A549 (cell line): Measurements from ENCODE around the gene FUT3. TPM values are rescaled to one million over a fixed set of nuclear protein-coding genes. Genes with fewer than 3 reads are reported as not detected.

Source experiments
- ATAC-seq, 2 experiments: fragments of 200-7000 bp in 1 of 2; fragments of >200 bp in 1 of 2; cut with Nextera tagmentation in 1 of 2; cut with Tn5 transposase in 1 of 2; 3 replicates each; pipeline versions ENCODE4 v1.8.0 to v1.9.1; 2018 to 2020; ENCODE audit warnings: mild to moderate bottlenecking in 1 of 2, moderate library complexity in 1 of 2
- CTCF ChIA-PET: fragments of 300-600 bp; sonication (Branson Sonifier 250); formaldehyde crosslinking; extraction: SDS; loops from one replicate; lab custom pipeline; 2021; ENCODE audit warnings: antibody characterized with exemption, inconsistent platforms; lab: Yijun Ruan, JAX
- POLR2A ChIA-PET: fragments of 350-600 bp; formaldehyde crosslinking; extraction: SDS; loops from one replicate; lab custom pipeline; 2021; ENCODE audit warnings: antibody characterized with exemption, inconsistent platforms; lab: Yijun Ruan, JAX
- DNase-seq, 2 experiments: peaks; one replicate each; pipeline versions ENCODE4 v3.0.0 to v3.0.0-alpha.2; 2011 to 2016; ENCODE audit warnings: low read depth in 1 of 2, low spot score in 1 of 2
- FAIRE-seq: peaks from 2 replicates; lab custom pipeline; 2011; peaks lifted over from hg19 to GRCh38; lab: Jason Lieb, UNC
- H3K27ac ChIP-seq, 2 experiments: fragments of >200 bp; sonication (Bioruptor Twin); formaldehyde crosslinking; 3 replicates each; pipeline ENCODE4 v1.5.1; 2016 to 2017
- H3K4me1 ChIP-seq: fragments of >200 bp; sonication (Bioruptor Twin); formaldehyde crosslinking; 3 replicates; pipeline ENCODE4 v1.6.1; 2016
- H3K4me2 ChIP-seq: fragments of >200 bp; sonication (Bioruptor Twin); formaldehyde crosslinking; 3 replicates; pipeline ENCODE4 v1.6.1; 2016
- H3K4me3 ChIP-seq: fragments of >200 bp; sonication (Bioruptor Twin); formaldehyde crosslinking; 3 replicates; pipeline ENCODE4 v1.5.1; 2016
- H3K9me3 ChIP-seq: fragments of >200 bp; sonication (Bioruptor Twin); formaldehyde crosslinking; 3 replicates; pipeline ENCODE4 v1.6.1; 2016
- CEBPB ChIP-seq, 2 experiments: fragments of >200 bp in 1 of 2; sonication (Bioruptor Twin) in 1 of 2; formaldehyde crosslinking in 1 of 2; IDR thresholded peaks; 2 replicates each; pipeline ENCODE4 v1.6.1; 2012 to 2016
- CHD2 ChIP-seq: fragments of 150-350 bp; IDR thresholded peaks from 2 replicates; pipeline ENCODE4 v1.6.1; 2014; ENCODE audit warnings: low read length; ENCODE audit not compliant: partially characterized antibody
- CHD4 ChIP-seq: fragments of 200-600 bp; sonication (generic); IDR thresholded peaks from 2 replicates; pipeline ENCODE4 v1.6.1; 2016; ENCODE audit warnings: antibody characterized with exemption, mild to moderate bottlenecking, borderline replicate concordance
- CTCF ChIP-seq: fragments of >200 bp; sonication (Bioruptor Twin); formaldehyde crosslinking; IDR thresholded peaks from 3 replicates; pipeline ENCODE4 v1.5.1; 2016
- ELK1 ChIP-seq: fragments of 150-350 bp; IDR thresholded peaks from 2 replicates; pipeline ENCODE4 v1.6.1; 2014; ENCODE audit warnings: low read depth, mild to moderate bottlenecking, low read length
- EP300 ChIP-seq, 2 experiments: fragments of >200 bp; sonication (Bioruptor Twin); formaldehyde crosslinking; IDR thresholded peaks; 2 replicates in 1 of 2; 3 replicates in 1 of 2; pipeline ENCODE4 v1.6.1; 2016 to 2017
- ESRRA ChIP-seq: fragments of 150-350 bp; IDR thresholded peaks from 2 replicates; pipeline ENCODE4 v1.6.1; 2014; ENCODE audit warnings: mild to moderate bottlenecking, low read length, borderline replicate concordance
- FOSB ChIP-seq: fragments of 250-450 bp; sonication (Bioruptor Pico); IDR thresholded peaks from 2 replicates; pipeline ENCODE4 v1.5.0; 2020; ENCODE audit warnings: mild to moderate bottlenecking, moderate library complexity
- FOXS1 ChIP-seq: fragments of 250-450 bp; sonication (Bioruptor Pico); IDR thresholded peaks from 2 replicates; pipeline ENCODE4 v1.5.0; 2020; ENCODE audit warnings: mild to moderate bottlenecking, moderate library complexity
- GATA3 ChIP-seq: IDR thresholded peaks from 2 replicates; pipeline ENCODE4 v1.6.1; 2012; ENCODE audit warnings: borderline replicate concordance
- HOXA7 ChIP-seq: fragments of 250-450 bp; sonication (Bioruptor Pico); IDR thresholded peaks from 2 replicates; pipeline ENCODE4 v1.5.0; 2020; ENCODE audit warnings: mild to moderate bottlenecking, moderate library complexity
- HOXB5 ChIP-seq: fragments of 250-450 bp; sonication (Bioruptor Pico); IDR thresholded peaks from 2 replicates; pipeline ENCODE4 v1.5.0; 2020; ENCODE audit warnings: mild to moderate bottlenecking, moderate library complexity
- JUN ChIP-seq, 2 experiments: fragments of >200 bp; sonication (Bioruptor Twin); formaldehyde crosslinking; IDR thresholded peaks; 2 replicates in 1 of 2; 3 replicates in 1 of 2; pipeline ENCODE4 v1.6.1; 2016 to 2017
- JUNB ChIP-seq: fragments of >200 bp; sonication (Bioruptor Twin); formaldehyde crosslinking; IDR thresholded peaks from 2 replicates; pipeline ENCODE4 v1.6.1; 2016
- KDM5A ChIP-seq: fragments of 200-600 bp; sonication (generic); IDR thresholded peaks from 2 replicates; pipeline ENCODE4 v1.6.1; 2016; ENCODE audit warnings: antibody characterized with exemption, mild to moderate bottlenecking
- MAFK ChIP-seq: fragments of 450-650 bp; IDR thresholded peaks from 2 replicates; pipeline ENCODE4 v1.6.1; 2014; ENCODE audit not compliant: partially characterized antibody
- MAZ ChIP-seq: fragments of 150-350 bp; IDR thresholded peaks from 2 replicates; pipeline ENCODE4 v1.6.1; 2014; ENCODE audit warnings: antibody characterized with exemption, low read depth, low read length, borderline replicate concordance
- NFE2L2 ChIP-seq: fragments of 150-350 bp; conservative IDR thresholded peaks from 2 replicates; pipeline ENCODE4 v1.6.1; 2014; ENCODE audit warnings: low read length
- PBX3 ChIP-seq: IDR thresholded peaks from 2 replicates; pipeline ENCODE4 v1.6.1; 2012
- POLR2AphosphoS2 ChIP-seq: conservative IDR thresholded peaks from 2 replicates; pipeline ENCODE4 v1.6.1; 2012; ENCODE audit warnings: low read length, improper control_type of control experiment, inconsistent platforms
- RARB ChIP-seq: fragments of 250-450 bp; sonication (Bioruptor Pico); IDR thresholded peaks from 2 replicates; pipeline ENCODE4 v1.8.0; 2021; ENCODE audit warnings: mild to moderate bottlenecking, moderate library complexity
- RFX5 ChIP-seq: fragments of 450-650 bp; IDR thresholded peaks from 2 replicates; pipeline ENCODE4 v1.7.1; 2014; ENCODE audit warnings: antibody characterized with exemption, mild to moderate bottlenecking, moderate library complexity
- TFCP2L1 ChIP-seq: fragments of 250-450 bp; sonication (Bioruptor Pico); IDR thresholded peaks from 2 replicates; pipeline ENCODE4 v1.5.0; 2021; ENCODE audit warnings: mild to moderate bottlenecking
- whole genome bisulfite sequencing: methylation state at CpG from one replicate; pipeline ENCODE4 v1.1.6; 2017; ENCODE audit errors: missing lambda C conversion rate; 5-methylcytosine and 5-hydroxymethylcytosine counted together
- polyA minus RNA-seq: library from RNA; depleted of rRNA, polyadenylated mRNA; stranded (reverse); fragments of >200 nt; gene quantifications from 2 replicates; pipeline ENCODE4 v1.2.3, GENCODE V29; 2011; rRNA and poly(A)+ RNA removed
- polyA plus RNA-seq, 4 experiments: library from polyadenylated mRNA; depleted of rRNA in 3 of 4; stranded (reverse); fragments of >200 nt; fragmentation: RNase III in 1 of 4; extraction: RNeasy Plus Mini Kit Qiagen cat#74134 plus additional on column Dnase treatment in 1 of 4; gene quantifications; 2 replicates in 3 of 4; 3 replicates in 1 of 4; pipeline ENCODE4 v1.2.3, GENCODE V29; 2011 to 2017
- TF ChIP-seq, protein P1 (sequence below): fragments of 250-450 bp; sonication (Bioruptor Pico); IDR thresholded peaks from 2 replicates; pipeline ENCODE4 v1.5.0; 2020; ENCODE audit warnings: low read depth, mild to moderate bottlenecking, moderate library complexity
- TF ChIP-seq, protein P2 (sequence below): fragments of 200-600 bp; sonication (generic); IDR thresholded peaks from 2 replicates; pipeline ENCODE4 v1.6.1; 2016; ENCODE audit warnings: antibody characterized with exemption, mild to moderate bottlenecking, moderate library complexity

The FUT3 gene
- polyA plus RNA-seq (2011; rRNA removed) (0.09 and 0.20 TPM in 2 replicates), polyA plus RNA-seq (2017; fragmentation: RNase III; extraction: RNeasy Plus Mini Kit Qiagen cat#74134 plus additional on column Dnase treatment) (0.09 TPM in 1 of 3 replicates, not detected in the others), polyA minus RNA-seq (not detected in 2 replicates)
- 0.03 and 0.04 TPM in 2 replicates for polyA plus RNA-seq (2012; cell fraction: cytosol; rRNA removed)
- 0.20 and 0.59 TPM in 2 replicates for polyA plus RNA-seq (2012; cell fraction: nucleus; rRNA removed)

DNA sequence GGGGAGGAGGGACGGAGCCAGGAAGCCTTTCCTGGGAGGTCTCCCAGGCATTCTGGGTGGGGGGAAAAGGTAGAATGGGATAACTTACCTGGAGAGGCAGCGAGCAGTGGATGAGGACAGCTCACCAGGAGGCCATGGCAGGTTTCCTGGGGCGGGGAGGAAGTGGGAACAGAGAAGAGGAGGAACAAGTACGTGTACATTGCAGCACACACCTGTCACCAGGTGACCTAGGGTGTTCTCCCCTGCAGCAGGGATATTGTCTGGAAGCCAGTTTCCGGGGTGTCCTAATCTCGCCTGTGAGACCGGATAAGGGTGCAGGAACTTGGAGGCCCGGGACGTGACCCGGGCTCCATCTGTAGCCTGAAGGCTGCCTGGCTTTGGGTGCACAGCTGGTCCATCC, at the start of gene FUT3:
FUT3 (minus strand) TSS at position 148 of the 400 bp plus-strand sequence.
- POLR2A ChIA-PET, result no interaction called here
- Histone ChIP-seq H3K4me2 (peak within 1 kb of the TSS; percentile 59), H3K4me3 (no peak within 1 kb of the TSS), H3K27ac (peak within 1 kb of the TSS; percentile 63 to 81), H3K9me3 (no peaks in the 10 kb centered on the region), H3K4me1 (peaks cover 14% of the 10 kb centered on the region)
- CTCF ChIA-PET, result no interaction called here
- FAIRE-seq (no peak), DNase-seq (no peak), ATAC-seq (peak in 1 of 2 experiments; percentile 19; a peak in 1 of 6 replicates)
- TF ChIP-seq, protein P1, sequence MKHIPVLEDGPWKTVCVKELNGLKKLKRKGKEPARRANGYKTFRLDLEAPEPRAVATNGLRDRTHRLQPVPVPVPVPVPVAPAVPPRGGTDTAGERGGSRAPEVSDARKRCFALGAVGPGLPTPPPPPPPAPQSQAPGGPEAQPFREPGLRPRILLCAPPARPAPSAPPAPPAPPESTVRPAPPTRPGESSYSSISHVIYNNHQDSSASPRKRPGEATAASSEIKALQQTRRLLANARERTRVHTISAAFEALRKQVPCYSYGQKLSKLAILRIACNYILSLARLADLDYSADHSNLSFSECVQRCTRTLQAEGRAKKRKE (CRISPR knock-in tag), result no peak
- TF ChIP-seq HOXB5 (CRISPR knock-in tag) (no peak), EP300 (IDR thresholded peaks at IDR 0.05) (no peak), FOXS1 (no peak), KDM5A (no peak), CEBPB (IDR thresholded peaks at IDR 0.05) (no peak), MAZ (no peak), HOXA7 (CRISPR knock-in tag) (no peak), CTCF (no peak), POLR2AphosphoS2 (no peak), ELK1 (no peak), TFCP2L1 (CRISPR knock-in tag) (no peak)
- WGBS, result 77% methylated on average over 6 of the region's 10 CpGs

- TF ChIP-seq PBX3 (no peak), FOSB (no peak), CHD4 (no peak), ESRRA (no peak), RARB (CRISPR knock-in tag) (no peak), RFX5 (no peak), MAFK (no peak), CHD2 (no peak), NFE2L2 (no peak), KDM5A (no peak), JUN (IDR thresholded peaks at IDR 0.05) (no peak), GATA3 (no peak), JUNB (no peak)
- TF ChIP-seq, protein P1 (CRISPR knock-in tag), result no peak
- TF ChIP-seq, protein P2, sequence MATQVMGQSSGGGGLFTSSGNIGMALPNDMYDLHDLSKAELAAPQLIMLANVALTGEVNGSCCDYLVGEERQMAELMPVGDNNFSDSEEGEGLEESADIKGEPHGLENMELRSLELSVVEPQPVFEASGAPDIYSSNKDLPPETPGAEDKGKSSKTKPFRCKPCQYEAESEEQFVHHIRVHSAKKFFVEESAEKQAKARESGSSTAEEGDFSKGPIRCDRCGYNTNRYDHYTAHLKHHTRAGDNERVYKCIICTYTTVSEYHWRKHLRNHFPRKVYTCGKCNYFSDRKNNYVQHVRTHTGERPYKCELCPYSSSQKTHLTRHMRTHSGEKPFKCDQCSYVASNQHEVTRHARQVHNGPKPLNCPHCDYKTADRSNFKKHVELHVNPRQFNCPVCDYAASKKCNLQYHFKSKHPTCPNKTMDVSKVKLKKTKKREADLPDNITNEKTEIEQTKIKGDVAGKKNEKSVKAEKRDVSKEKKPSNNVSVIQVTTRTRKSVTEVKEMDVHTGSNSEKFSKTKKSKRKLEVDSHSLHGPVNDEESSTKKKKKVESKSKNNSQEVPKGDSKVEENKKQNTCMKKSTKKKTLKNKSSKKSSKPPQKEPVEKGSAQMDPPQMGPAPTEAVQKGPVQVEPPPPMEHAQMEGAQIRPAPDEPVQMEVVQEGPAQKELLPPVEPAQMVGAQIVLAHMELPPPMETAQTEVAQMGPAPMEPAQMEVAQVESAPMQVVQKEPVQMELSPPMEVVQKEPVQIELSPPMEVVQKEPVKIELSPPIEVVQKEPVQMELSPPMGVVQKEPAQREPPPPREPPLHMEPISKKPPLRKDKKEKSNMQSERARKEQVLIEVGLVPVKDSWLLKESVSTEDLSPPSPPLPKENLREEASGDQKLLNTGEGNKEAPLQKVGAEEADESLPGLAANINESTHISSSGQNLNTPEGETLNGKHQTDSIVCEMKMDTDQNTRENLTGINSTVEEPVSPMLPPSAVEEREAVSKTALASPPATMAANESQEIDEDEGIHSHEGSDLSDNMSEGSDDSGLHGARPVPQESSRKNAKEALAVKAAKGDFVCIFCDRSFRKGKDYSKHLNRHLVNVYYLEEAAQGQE, result no peak
- DNase-seq (no peak), ATAC-seq (no peak), FAIRE-seq (no peak)
- Histone ChIP-seq H3K4me1 (peaks cover 5% of the 10 kb centered on the region; the same call in 1 of the 3 replicates), H3K27ac (no peak overlapping the region), H3K9me3 (no peaks in the 10 kb centered on the region), H3K4me3 (no peak overlapping the region), H3K4me2 (no peak overlapping the region)
- WGBS, result 94% methylated on average over 8 of the region's 8 CpGs
- CTCF ChIA-PET, result interaction anchor here (3.4 kb wide), 1 partner anchor 9 kb away, joined by 19 read pairs; no protein-coding TSS in a partner anchor
- POLR2A ChIA-PET, result no interaction called here
Observed at GRCh38 chr19:5900976-5901375, 49.7 kb upstream of the FUT3 start.
